H9 (cell line): Measurements from ENCODE around the gene RMDN2. TPM values are rescaled to one million over a fixed set of nuclear protein-coding genes. Genes with fewer than 3 reads are reported as not detected.

Experiments
- DNase-seq: peaks from one replicate; pipeline ENCODE4 v3.0.0-alpha.2; 2017
- H2AFZ ChIP-seq: one replicate; pipeline ENCODE4 v1.6.1; 2013; ENCODE audit warnings: mild to moderate bottlenecking, low read length, control low read depth, moderate library complexity
- H2AK5ac ChIP-seq: 2 replicates; pipeline ENCODE4 v1.6.1; 2013; ENCODE audit warnings: low read length, control low read depth, mixed read lengths; ENCODE audit not compliant: insufficient read length
- H2BK120ac ChIP-seq: one replicate; pipeline ENCODE4 v1.6.1; 2013; ENCODE audit warnings: low read depth, mild to moderate bottlenecking, low read length, control low read depth, inconsistent platforms; ENCODE audit not compliant: poor library complexity, severe bottlenecking
- H2BK12ac ChIP-seq: 2 replicates; pipeline ENCODE4 v1.6.1; 2013; ENCODE audit warnings: low read length, control low read depth, mixed read lengths, low read depth; ENCODE audit not compliant: insufficient read length
- H2BK15ac ChIP-seq: 2 replicates; pipeline ENCODE4 v1.6.1; 2013; ENCODE audit warnings: low read depth, low read length, control low read depth
- H2BK20ac ChIP-seq: one replicate; pipeline ENCODE4 v1.6.1; 2013; ENCODE audit warnings: low read depth, mild to moderate bottlenecking, low read length, control low read depth, inconsistent platforms; ENCODE audit not compliant: poor library complexity, severe bottlenecking
- H2BK5ac ChIP-seq: 2 replicates; pipeline ENCODE4 v1.6.1; 2013; ENCODE audit warnings: low read length, control low read depth, mixed read lengths; ENCODE audit not compliant: insufficient read length
- H3K14ac ChIP-seq: 2 replicates; pipeline ENCODE4 v1.6.1; 2013; ENCODE audit warnings: low read length, control low read depth; ENCODE audit not compliant: insufficient read depth
- H3K18ac ChIP-seq: 2 replicates; pipeline ENCODE4 v1.6.1; 2013; ENCODE audit warnings: low read depth, mild to moderate bottlenecking, mixed read lengths, low read length, control low read depth; ENCODE audit not compliant: insufficient read length
- H3K23ac ChIP-seq: 2 replicates; pipeline ENCODE4 v1.6.1; 2013; ENCODE audit warnings: low read length, control low read depth, mixed read lengths, low read depth; ENCODE audit not compliant: insufficient read length
- H3K23me2 ChIP-seq: 2 replicates; pipeline ENCODE4 v1.6.1; 2013; ENCODE audit warnings: low read depth, mild to moderate bottlenecking, mixed read lengths, low read length, control low read depth; ENCODE audit not compliant: insufficient read length, poor library complexity, severe bottlenecking
- H3K27ac ChIP-seq: 2 replicates; pipeline ENCODE4 v1.5.1; 2013; ENCODE audit warnings: low read length, control low read depth, mixed read lengths, low read depth; ENCODE audit not compliant: insufficient read length
- H3K27me3 ChIP-seq: 2 replicates; pipeline ENCODE4 v1.6.1; 2013; ENCODE audit warnings: low read length, control low read depth, inconsistent platforms; ENCODE audit not compliant: insufficient read depth
- H3K4ac ChIP-seq: 2 replicates; pipeline ENCODE4 v1.6.1; 2013; ENCODE audit warnings: low read depth, mild to moderate bottlenecking, control low read depth, inconsistent platforms, low read length, moderate library complexity
- H3K4me1 ChIP-seq: 2 replicates; pipeline ENCODE4 v1.6.1; 2013; ENCODE audit warnings: low read length, control low read depth, inconsistent platforms; ENCODE audit not compliant: insufficient read depth
- H3K4me2 ChIP-seq: 2 replicates; pipeline ENCODE4 v1.6.1; 2013; ENCODE audit warnings: low read length, control low read depth, mixed read lengths; ENCODE audit not compliant: insufficient read length, insufficient read depth
- H3K56ac ChIP-seq: 2 replicates; pipeline ENCODE4 v1.6.1; 2013; ENCODE audit warnings: low read depth, mild to moderate bottlenecking, mixed read lengths, low read length, control low read depth; ENCODE audit not compliant: insufficient read length
- H3K79me1 ChIP-seq: 2 replicates; pipeline ENCODE4 v1.6.1; 2013; ENCODE audit warnings: low read depth, mild to moderate bottlenecking, moderate library complexity, low read length, control low read depth, inconsistent platforms; ENCODE audit not compliant: insufficient read depth, poor library complexity, severe bottlenecking
- H3K79me2 ChIP-seq: 2 replicates; pipeline ENCODE4 v1.6.1; 2013; ENCODE audit warnings: low read length, control low read depth, inconsistent platforms; ENCODE audit not compliant: insufficient read depth
- H3K9ac ChIP-seq: 2 replicates; pipeline ENCODE4 v1.6.1; 2013; ENCODE audit warnings: low read length, control low read depth, mixed read lengths; ENCODE audit not compliant: insufficient read length; ENCODE audit errors: extremely low read depth
- H3K9me3 ChIP-seq: one replicate; pipeline ENCODE4 v1.6.1; 2013; ENCODE audit warnings: low read depth, low read length, inconsistent platforms; ENCODE audit not compliant: control insufficient read depth
- H3T11ph ChIP-seq: one replicate; pipeline ENCODE4 v1.6.1; 2013; ENCODE audit warnings: mild to moderate bottlenecking, low read length, control low read depth, inconsistent platforms
- H4K20me1 ChIP-seq: one replicate; pipeline ENCODE4 v1.6.1; 2013; ENCODE audit not compliant: control insufficient read depth, insufficient read length, insufficient read depth
- H4K5ac ChIP-seq: 2 replicates; pipeline ENCODE4 v1.6.1; 2013; ENCODE audit warnings: low read depth, mild to moderate bottlenecking, mixed read lengths, low read length, control low read depth; ENCODE audit not compliant: insufficient read length
- H4K8ac ChIP-seq: replicated peaks from 2 replicates; pipeline ENCODE4 v1.6.1; 2013; ENCODE audit warnings: low read length, control low read depth, mixed read lengths, low read depth; ENCODE audit not compliant: insufficient read length
- H4K91ac ChIP-seq: 2 replicates; pipeline ENCODE4 v1.6.1; 2013; ENCODE audit warnings: low read depth, mild to moderate bottlenecking, moderate library complexity, mixed read lengths, low read length, control low read depth; ENCODE audit not compliant: insufficient read length
- H3K27ac Mint-ChIP-seq, 3 experiments: 2 replicates in 2 of 3; 3 replicates in 1 of 3; pipeline ENCODE4 v1.8.0; 2020 to 2021; ENCODE audit warnings: mixed read lengths in 3 of 3, mild to moderate bottlenecking in 1 of 3, moderate library complexity in 1 of 3
- H3K27me3 Mint-ChIP-seq: 2 replicates; pipeline ENCODE4 v1.8.0; 2021; ENCODE audit warnings: low read depth, mild to moderate bottlenecking, moderate library complexity, mixed read lengths
- H3K36me3 Mint-ChIP-seq, 3 experiments: 2 replicates in 2 of 3; 3 replicates in 1 of 3; pipeline ENCODE4 v1.8.0; 2020 to 2021; ENCODE audit warnings: low read depth in 3 of 3, mixed read lengths in 3 of 3; ENCODE audit not compliant: insufficient read depth in 1 of 3
- H3K4me1 Mint-ChIP-seq, 2 experiments: 2 replicates each; pipeline ENCODE4 v1.8.0; 2020; ENCODE audit warnings: mixed read lengths in 2 of 2
- H3K4me3 Mint-ChIP-seq, 2 experiments: 2 replicates in 1 of 2; 3 replicates in 1 of 2; pipeline ENCODE4 v1.8.0; 2020 to 2021; ENCODE audit warnings: mild to moderate bottlenecking in 2 of 2, mixed read lengths in 2 of 2, moderate library complexity in 1 of 2
- H3K9me3 Mint-ChIP-seq, 2 experiments: 2 replicates in 1 of 2; 3 replicates in 1 of 2; pipeline ENCODE4 v1.8.0; 2020; ENCODE audit warnings: mild to moderate bottlenecking in 2 of 2, mixed read lengths in 2 of 2, moderate library complexity in 1 of 2
- CTCF ChIP-seq: fragments of 200-600 bp; sonication (generic); conservative IDR thresholded peaks from 3 replicates; pipeline ENCODE4 v1.8.0; 2021; ENCODE audit warnings: antibody characterized with exemption, mild to moderate bottlenecking
- WGBS: extraction: QIAGEN DNeasy Blood & Tissue Kit; methylation state at CpG from one replicate; pipeline ENCODE4 v1.1.7; 2013; ENCODE audit warnings: missing lambda C conversion rate, low lambda C conversion rate, mixed read lengths; ENCODE audit not compliant: insufficient read length; ENCODE audit errors: extremely low coverage; 5-methylcytosine and 5-hydroxymethylcytosine counted together
- total RNA-seq: library from RNA; stranded (reverse); gene quantifications from 2 replicates; pipeline ENCODE4 v1.2.1, GENCODE V29; 2021

Gene RMDN2
- total RNA-seq, 1 experiment from 2014 or later, result 2.8 TPM

GRCh38 chr2:37916512-37917082 is 8.5 kb upstream of the RMDN2 start:
- Mint-ChIP-seq H3K27me3 (no peaks in the 10 kb centered on the region; the same call in none of the 2 replicates), H3K27ac (no peak overlapping the region), H3K9me3 (no peaks in the 10 kb centered on the region), H3K4me1 (peaks cover under 1 to 8% of the 10 kb centered on the region in 2 experiments; a peak in 3 of 4 replicates), H3K4me3 (no peak overlapping the region), H3K36me3 (no peaks in the 10 kb centered on the region)
- H3K4ac ChIP-seq, result no peak overlapping the region
- no peak overlapping the region for H3K9ac ChIP-seq
- H2BK5ac ChIP-seq, result no peak overlapping the region
- H3K79me1 ChIP-seq, result no peaks in the 10 kb centered on the region
- no peak overlapping the region for H3K14ac ChIP-seq
- H3K9me3 ChIP-seq, result no peaks in the 10 kb centered on the region
- no peak for DNase-seq
- H3K23me2 ChIP-seq, result no peaks in the 10 kb centered on the region
- H2AK5ac ChIP-seq, result no peak overlapping the region
- no peak overlapping the region for H2BK20ac ChIP-seq
- no peak overlapping the region for H2BK120ac ChIP-seq
- H2AFZ ChIP-seq, result no peak overlapping the region
- no peaks in the 10 kb centered on the region for H3K4me1 ChIP-seq
- no peak overlapping the region for H3K23ac ChIP-seq
- no peaks in the 10 kb centered on the region for H3K79me2 ChIP-seq
- no peak overlapping the region for H4K8ac ChIP-seq
- no peak overlapping the region for H3K18ac ChIP-seq
- H4K20me1 ChIP-seq, result no peaks in the 10 kb centered on the region
- no CpG with 5 or more reads among the region's 3 CpGs for WGBS
- no peak overlapping the region for H2BK12ac ChIP-seq
- H4K91ac ChIP-seq, result no peak overlapping the region
- no peak overlapping the region for H3K4me2 ChIP-seq
- H3T11ph ChIP-seq, result no peak overlapping the region
- no peak overlapping the region for H4K5ac ChIP-seq
- no peaks in the 10 kb centered on the region for H3K27me3 ChIP-seq
- H3K27ac ChIP-seq, result no peak overlapping the region
- TF ChIP-seq CTCF, result no peak
- H2BK15ac ChIP-seq, result no peak overlapping the region
- no peak overlapping the region for H3K56ac ChIP-seq
